DND-41 (cell line): ENCODE data around the gene PRMT1.

ENCODE experiments used
- ATAC-seq: fragments of 200-7000 bp; cut with Tn5 transposase; 3 replicates; pipeline ENCODE4 v1.9.1; 2021; ENCODE audit warnings: low read depth; ENCODE audit not compliant: insufficient read depth
- DNase-seq: peaks from one replicate; pipeline ENCODE4 v3.0.0-alpha.2; 2020
- H2AFZ ChIP-seq: 2 replicates; pipeline ENCODE4 v1.6.0; 2012; ENCODE audit warnings: low read depth, low read length
- H3K27ac ChIP-seq: 2 replicates; pipeline ENCODE4 v1.5.1; 2012; ENCODE audit warnings: low read length, inconsistent platforms
- H3K27me3 ChIP-seq: fragments of 200-600 bp; sonication (generic); 2 replicates; pipeline ENCODE4 v1.6.0; 2012; ENCODE audit warnings: low read length, mild to moderate bottlenecking, inconsistent platforms; ENCODE audit not compliant: insufficient read depth, poor library complexity
- H3K36me3 ChIP-seq: 2 replicates; pipeline ENCODE4 v1.5.1; 2012; ENCODE audit warnings: low read length, inconsistent platforms; ENCODE audit not compliant: insufficient read depth
- H3K4me1 ChIP-seq: 2 replicates; pipeline ENCODE4 v1.5.1; 2012; ENCODE audit warnings: mild to moderate bottlenecking, low read length; ENCODE audit not compliant: insufficient read depth
- H3K4me2 ChIP-seq: 2 replicates; pipeline ENCODE4 v1.6.0; 2012; ENCODE audit warnings: mild to moderate bottlenecking, moderate library complexity, low read length, inconsistent platforms; ENCODE audit not compliant: insufficient read depth
- H3K4me3 ChIP-seq, 2 experiments: fragments of 200-600 bp in 1 of 2; shearing (Covaris generic) in 1 of 2; 2 replicates each; pipeline ENCODE4 v1.5.1; 2012 to 2016; ENCODE audit warnings: inconsistent platforms in 2 of 2, low read length in 2 of 2, mild to moderate bottlenecking in 2 of 2, low read depth in 1 of 2, moderate library complexity in 1 of 2
- H3K79me2 ChIP-seq: 2 replicates; pipeline ENCODE4 v1.6.0; 2012; ENCODE audit warnings: low read length, inconsistent platforms; ENCODE audit not compliant: insufficient read depth
- H3K9ac ChIP-seq: 2 replicates; pipeline ENCODE4 v1.6.0; 2012; ENCODE audit warnings: low read depth, mild to moderate bottlenecking, inconsistent platforms, low read length, moderate library complexity
- H3K9me3 ChIP-seq: 2 replicates; pipeline ENCODE4 v1.5.1; 2012; ENCODE audit warnings: low read length, moderate library complexity, mild to moderate bottlenecking, inconsistent platforms; ENCODE audit not compliant: insufficient read depth, severe bottlenecking
- H4K20me1 ChIP-seq: 2 replicates; pipeline ENCODE4 v1.6.0; 2012; ENCODE audit warnings: low read length; ENCODE audit not compliant: insufficient read depth
- CTCF ChIP-seq: IDR thresholded peaks from 2 replicates; pipeline ENCODE4 v1.5.1; 2012; ENCODE audit warnings: borderline replicate concordance, low read length, moderate library complexity, mild to moderate bottlenecking; ENCODE audit not compliant: poor library complexity, severe bottlenecking; ENCODE audit errors: extremely low read depth
- EZH2 ChIP-seq: IDR thresholded peaks from 3 replicates; pipeline ENCODE4 v1.6.1; 2012; ENCODE audit warnings: borderline replicate concordance, low read depth, mild to moderate bottlenecking, moderate library complexity, low read length, inconsistent platforms; ENCODE audit not compliant: severe bottlenecking

Gene PRMT1

GRCh38 chr19:49653466-49653806 is 23.6 kb upstream of the PRMT1 start:
- peaks cover 88% of the 10 kb centered on the region for H3K36me3 ChIP-seq
- H3K4me1 ChIP-seq = no peaks in the 10 kb centered on the region
- H4K20me1 ChIP-seq = peaks cover 46% of the 10 kb centered on the region
- no peak overlapping the region for H3K27ac ChIP-seq
- H3K9ac ChIP-seq = no peak overlapping the region
- H3K9me3 ChIP-seq = no peaks in the 10 kb centered on the region
- no peak overlapping the region for H2AFZ ChIP-seq
- TF ChIP-seq EZH2 (no peak), CTCF (no peak)
- H3K4me3 ChIP-seq = no peak overlapping the region
- DNase-seq (no peak), ATAC-seq (peak; percentile 13; the same call in 1 of the 3 replicates)
- no peaks in the 10 kb centered on the region for H3K27me3 ChIP-seq
- no peak overlapping the region for H3K4me2 ChIP-seq
- H3K79me2 ChIP-seq = peaks cover 19% of the 10 kb centered on the region

- ATAC-seq (no peak), DNase-seq (no peak)
- TF ChIP-seq CTCF (no peak), EZH2 (no peak)
- Histone ChIP-seq H3K79me2 (peaks cover 12% of the 10 kb centered on the region), H3K4me1 (no peaks in the 10 kb centered on the region), H3K9me3 (no peaks in the 10 kb centered on the region), H3K4me2 (no peak overlapping the region), H3K36me3 (peaks cover 92% of the 10 kb centered on the region), H3K4me3 (no peak overlapping the region), H2AFZ (no peak overlapping the region), H3K9ac (no peak overlapping the region), H3K27ac (no peak overlapping the region), H4K20me1 (peaks cover 51% of the 10 kb centered on the region), H3K27me3 (no peaks in the 10 kb centered on the region)
Measured at GRCh38 chr19:49654581-49654980, 22.5 kb upstream of the PRMT1 start.

- H3K27me3 ChIP-seq = no peaks in the 10 kb centered on the region
- no peak overlapping the region for H2AFZ ChIP-seq
- no peaks in the 10 kb centered on the region for H3K9me3 ChIP-seq
- H3K36me3 ChIP-seq = peaks cover 93% of the 10 kb centered on the region
- DNase-seq = no peak
- H3K4me2 ChIP-seq = no peak overlapping the region
- H3K4me1 ChIP-seq = no peaks in the 10 kb centered on the region
- H4K20me1 ChIP-seq = peaks cover 48% of the 10 kb centered on the region
- no peak overlapping the region for H3K4me3 ChIP-seq
- H3K27ac ChIP-seq = no peak overlapping the region
- no peaks in the 10 kb centered on the region; the same call in 1 of the 2 replicates for H3K79me2 ChIP-seq
- TF ChIP-seq CTCF (no peak), EZH2 (no peak)
- no peak overlapping the region; the same call in 1 of the 2 replicates for H3K9ac ChIP-seq
- no peak for ATAC-seq
Measured at GRCh38 chr19:49655570-49656455, 21.3 kb upstream of the PRMT1 start.
